SK-N-SH treated with all-trans-retinoic acid at 6 μM for 48 hours (cell line): Measurements from ENCODE around the gene CPXM2.

Experiments used
- ATAC-seq: fragments of 200-7000 bp; cut with Tn5 transposase; 3 replicates; pipeline ENCODE4 v1.9.1; 2020; ENCODE audit warnings: mild to moderate bottlenecking, moderate library complexity
- ARNTL ChIP-seq: fragments of 450-650 bp; formaldehyde crosslinking; IDR thresholded peaks from 2 replicates; pipeline ENCODE4 v1.5.0; 2020; ENCODE audit warnings: low read depth, mild to moderate bottlenecking, moderate library complexity, borderline replicate concordance
- BACH2 ChIP-seq: fragments of 250-450 bp; sonication (Bioruptor Pico); IDR thresholded peaks from 2 replicates; pipeline ENCODE4 v1.9.0; 2021; ENCODE audit warnings: mild to moderate bottlenecking, borderline replicate concordance
- CREB5 ChIP-seq: fragments of 250-450 bp; sonication (Bioruptor Pico); IDR thresholded peaks from 2 replicates; pipeline ENCODE4 v1.5.1; 2020; ENCODE audit warnings: low read depth, mild to moderate bottlenecking, moderate library complexity
- CSDC2 ChIP-seq: fragments of 250-450 bp; sonication (Bioruptor Pico); IDR thresholded peaks from 2 replicates; pipeline ENCODE4 v1.5.0; 2020; ENCODE audit warnings: mild to moderate bottlenecking, moderate library complexity
- CSRNP3 ChIP-seq: fragments of 250-450 bp; sonication (Bioruptor Pico); IDR thresholded peaks from 2 replicates; pipeline ENCODE4 v1.5.1; 2021; ENCODE audit warnings: mild to moderate bottlenecking, moderate library complexity
- ESRRG ChIP-seq: fragments of 250-450 bp; sonication (Bioruptor Pico); IDR thresholded peaks from 2 replicates; pipeline ENCODE4 v1.6.1; 2021; ENCODE audit warnings: mild to moderate bottlenecking
- GLIS3 ChIP-seq: fragments of 250-450 bp; sonication (Bioruptor Pico); IDR thresholded peaks from 2 replicates; pipeline ENCODE4 v1.5.0; 2020; ENCODE audit warnings: mild to moderate bottlenecking, moderate library complexity
- ISL1 ChIP-seq: fragments of 250-450 bp; sonication (Bioruptor Pico); IDR thresholded peaks from 2 replicates; pipeline ENCODE4 v2.1.2; 2022; ENCODE audit warnings: mild to moderate bottlenecking, moderate library complexity
- OSR1 ChIP-seq: fragments of 250-450 bp; sonication (Bioruptor Pico); IDR thresholded peaks from 2 replicates; pipeline ENCODE4 v1.8.0; 2022; ENCODE audit warnings: moderate library complexity, mild to moderate bottlenecking, inconsistent platforms
- PATZ1 ChIP-seq: fragments of 250-450 bp; sonication (Bioruptor Pico); IDR thresholded peaks from 2 replicates; pipeline ENCODE4 v1.8.0; 2020; ENCODE audit warnings: mild to moderate bottlenecking, moderate library complexity, borderline replicate concordance
- RARB ChIP-seq: fragments of 250-450 bp; sonication (Bioruptor Pico); IDR thresholded peaks from 2 replicates; pipeline ENCODE4 v1.8.0; 2021; ENCODE audit warnings: mild to moderate bottlenecking, moderate library complexity
- SNAI2 ChIP-seq: fragments of 250-450 bp; sonication (Bioruptor Pico); IDR thresholded peaks from 2 replicates; pipeline ENCODE4 v1.5.0; 2020; ENCODE audit warnings: mild to moderate bottlenecking, moderate library complexity
- TCF4 ChIP-seq: fragments of 250-450 bp; sonication (Bioruptor Pico); IDR thresholded peaks from 2 replicates; pipeline ENCODE4 v1.8.0; 2021; ENCODE audit warnings: mild to moderate bottlenecking, moderate library complexity, borderline replicate concordance
- TOX ChIP-seq: fragments of 250-450 bp; sonication (Bioruptor Pico); IDR thresholded peaks from 2 replicates; pipeline ENCODE4 v1.8.0; 2021; ENCODE audit warnings: mild to moderate bottlenecking, moderate library complexity, borderline replicate concordance
- TSHZ2 ChIP-seq: fragments of 250-450 bp; sonication (Bioruptor Pico); IDR thresholded peaks from 2 replicates; pipeline ENCODE4 v1.5.0; 2020; ENCODE audit warnings: mild to moderate bottlenecking, moderate library complexity
- ZC3H10 ChIP-seq: fragments of 250-450 bp; sonication (Bioruptor Pico); IDR thresholded peaks from 2 replicates; pipeline ENCODE4 v1.5.1; 2021; ENCODE audit warnings: mild to moderate bottlenecking, moderate library complexity
- ZFP3 ChIP-seq: fragments of 250-450 bp; sonication (Bioruptor Pico); IDR thresholded peaks from 2 replicates; pipeline ENCODE4 v1.5.0; 2020; ENCODE audit warnings: mild to moderate bottlenecking, moderate library complexity
- ZFP30 ChIP-seq: fragments of 450-650 bp; formaldehyde crosslinking; IDR thresholded peaks from 2 replicates; pipeline ENCODE4 v1.5.0; 2022; ENCODE audit warnings: mild to moderate bottlenecking, moderate library complexity
- ZNF565 ChIP-seq: fragments of 450-650 bp; formaldehyde crosslinking; conservative IDR thresholded peaks from 2 replicates; pipeline ENCODE4 v1.5.0; 2020; ENCODE audit warnings: low read depth, mild to moderate bottlenecking, moderate library complexity
- ZNF70 ChIP-seq: fragments of 450-650 bp; formaldehyde crosslinking; IDR thresholded peaks from 2 replicates; pipeline ENCODE4 v1.5.0; 2020; ENCODE audit warnings: mild to moderate bottlenecking, moderate library complexity
- ZNF8 ChIP-seq: fragments of 450-650 bp; formaldehyde crosslinking; IDR thresholded peaks from 2 replicates; pipeline ENCODE4 v1.5.0; 2020; ENCODE audit warnings: mild to moderate bottlenecking, moderate library complexity

CPXM2 gene

GRCh38 chr10:123929791-123930190, 38.2 kb upstream of the CPXM2 start (continued):
- TF ChIP-seq TSHZ2: no peak
- TF ChIP-seq ISL1 (CRISPR knock-in tag): no peak
- no peak for TF ChIP-seq ZNF8 (CRISPR knock-in tag)
- no peak for TF ChIP-seq TOX
- TF ChIP-seq SNAI2 (CRISPR knock-in tag): no peak
- no peak for TF ChIP-seq CSDC2 (CRISPR knock-in tag)
- no peak for TF ChIP-seq ZNF70 (CRISPR knock-in tag)

GRCh38 chr10:123928427-123928826, 36.8 kb upstream of the CPXM2 start:
- ATAC-seq: no peak
- TF ChIP-seq RARB (CRISPR knock-in tag): no peak
- TF ChIP-seq ISL1 (CRISPR knock-in tag): no peak
- peak; percentile 95 for TF ChIP-seq ZNF565 (CRISPR knock-in tag)

- ATAC-seq: no peak
- TF ChIP-seq ZC3H10 (CRISPR knock-in tag): no peak
- TF ChIP-seq ESRRG (CRISPR knock-in tag): no peak
- no peak for TF ChIP-seq TCF4 (CRISPR knock-in tag)
- no peak for TF ChIP-seq ARNTL (CRISPR knock-in tag)
- no peak for TF ChIP-seq ZFP30
- TF ChIP-seq TOX: no peak
- no peak for TF ChIP-seq ZNF8 (CRISPR knock-in tag)
- no peak for TF ChIP-seq PATZ1 (CRISPR knock-in tag)
- TF ChIP-seq RARB (CRISPR knock-in tag): no peak
- TF ChIP-seq TSHZ2: no peak
- no peak for TF ChIP-seq CSRNP3 (CRISPR knock-in tag)
- TF ChIP-seq OSR1 (CRISPR knock-in tag): no peak
- TF ChIP-seq CSDC2 (CRISPR knock-in tag): no peak
- no peak for TF ChIP-seq ZNF565 (CRISPR knock-in tag)
- no peak for TF ChIP-seq ZNF70 (CRISPR knock-in tag)
- no peak for TF ChIP-seq GLIS3 (CRISPR knock-in tag)
- TF ChIP-seq ZFP3 (CRISPR knock-in tag): no peak
- no peak for TF ChIP-seq SNAI2 (CRISPR knock-in tag)
Measured at GRCh38 chr10:123926401-123927264, 35.0 kb upstream of the CPXM2 start.

GRCh38 chr10:123922126-123922525, 30.5 kb upstream of the CPXM2 start:
- no peak for ATAC-seq
- TF ChIP-seq BACH2 (no peak), GLIS3 (CRISPR knock-in tag) (no peak), RARB (CRISPR knock-in tag) (no peak), TOX (no peak), CREB5 (no peak), OSR1 (CRISPR knock-in tag) (no peak), ISL1 (CRISPR knock-in tag) (no peak), ZNF70 (CRISPR knock-in tag) (no peak), CSDC2 (CRISPR knock-in tag) (no peak), ZFP30 (no peak), TCF4 (CRISPR knock-in tag) (no peak), ARNTL (CRISPR knock-in tag) (no peak), ESRRG (CRISPR knock-in tag) (no peak), CSRNP3 (CRISPR knock-in tag) (no peak)
